ENCODE measurements around the gene PTPN3.

Gene PTPN3

DNA sequence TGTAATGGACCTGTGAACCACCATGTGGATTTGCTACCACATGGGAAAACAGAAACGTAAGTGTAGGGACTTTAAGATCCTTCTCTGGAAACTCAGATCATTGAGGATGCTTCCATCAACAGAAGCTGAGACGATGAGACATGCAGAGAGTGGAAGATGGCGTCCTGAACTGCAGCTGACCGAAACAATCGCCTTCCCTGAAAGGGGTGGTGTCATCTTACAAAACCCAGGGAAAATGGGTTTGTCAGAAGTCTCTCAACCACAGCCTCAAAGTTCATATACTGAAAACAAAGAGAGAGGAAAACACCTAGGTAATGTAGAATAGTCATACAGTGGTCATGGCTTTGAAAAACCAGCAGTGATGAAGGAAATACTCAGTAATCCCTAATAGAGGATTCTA is 6.6 kb upstream of the PTPN3 start:
- Histone ChIP-seq H3K9me3 (replicated peaks; ENCODE audit: low read length) (no peaks in the 10 kb centered on the region), H3K4me1 (ENCODE audit: control insufficient read depth, insufficient read depth, low read length) (peaks cover 9% of the 10 kb centered on the region), H3K9ac (ENCODE audit: low read depth, low read length) (no peak overlapping the region), H3K4me2 (ENCODE audit: low read length) (no peak overlapping the region), H3K4me3 (ENCODE audit: low read length) (no peak overlapping the region), H3K27me3 (ENCODE audit: control insufficient read depth, insufficient read depth, low read length) (peaks cover 45% of the 10 kb centered on the region), H3K36me3 (ENCODE audit: insufficient read depth, low read length) (no peaks in the 10 kb centered on the region)

DNA sequence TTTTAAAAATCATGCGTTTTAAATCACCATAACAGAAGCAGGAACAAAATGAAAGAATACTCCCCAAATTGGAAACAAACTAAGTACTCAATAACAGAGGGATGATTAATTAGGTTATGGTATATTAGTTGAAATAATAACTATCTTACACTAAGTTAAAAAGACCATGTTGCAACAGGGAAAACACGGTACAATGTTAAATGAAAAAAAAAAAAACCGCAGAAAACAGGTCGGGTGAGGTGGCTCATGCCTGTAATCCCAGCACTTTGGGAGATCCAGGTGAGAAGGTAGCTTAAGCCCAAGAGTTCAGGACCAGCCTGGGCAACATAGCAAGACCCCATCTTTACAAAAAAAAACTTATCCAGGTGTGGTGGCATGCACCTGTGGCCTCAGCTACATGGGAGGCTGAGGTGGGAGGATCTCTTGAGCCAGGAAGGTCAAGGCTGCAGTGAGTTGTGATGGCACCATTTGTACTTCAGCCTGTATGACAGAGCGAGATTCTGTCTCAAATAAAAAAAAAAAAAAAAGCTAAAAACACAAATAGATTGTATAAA is 2.4 kb upstream of the PTPN3 start:
- Histone ChIP-seq H3K36me3 (ENCODE audit: insufficient read depth, low read length) (no peaks in the 10 kb centered on the region), H3K27me3 (ENCODE audit: control insufficient read depth, insufficient read depth, low read length) (peaks cover 55% of the 10 kb centered on the region), H3K4me1 (ENCODE audit: control insufficient read depth, insufficient read depth, low read length) (peaks cover 18% of the 10 kb centered on the region), H3K4me3 (ENCODE audit: low read length) (no peak overlapping the region), H3K9ac (ENCODE audit: low read depth, low read length) (no peak overlapping the region), H3K4me2 (ENCODE audit: low read length) (peak overlapping the region; percentile 73), H3K9me3 (replicated peaks; ENCODE audit: low read length) (no peaks in the 10 kb centered on the region)

DNA sequence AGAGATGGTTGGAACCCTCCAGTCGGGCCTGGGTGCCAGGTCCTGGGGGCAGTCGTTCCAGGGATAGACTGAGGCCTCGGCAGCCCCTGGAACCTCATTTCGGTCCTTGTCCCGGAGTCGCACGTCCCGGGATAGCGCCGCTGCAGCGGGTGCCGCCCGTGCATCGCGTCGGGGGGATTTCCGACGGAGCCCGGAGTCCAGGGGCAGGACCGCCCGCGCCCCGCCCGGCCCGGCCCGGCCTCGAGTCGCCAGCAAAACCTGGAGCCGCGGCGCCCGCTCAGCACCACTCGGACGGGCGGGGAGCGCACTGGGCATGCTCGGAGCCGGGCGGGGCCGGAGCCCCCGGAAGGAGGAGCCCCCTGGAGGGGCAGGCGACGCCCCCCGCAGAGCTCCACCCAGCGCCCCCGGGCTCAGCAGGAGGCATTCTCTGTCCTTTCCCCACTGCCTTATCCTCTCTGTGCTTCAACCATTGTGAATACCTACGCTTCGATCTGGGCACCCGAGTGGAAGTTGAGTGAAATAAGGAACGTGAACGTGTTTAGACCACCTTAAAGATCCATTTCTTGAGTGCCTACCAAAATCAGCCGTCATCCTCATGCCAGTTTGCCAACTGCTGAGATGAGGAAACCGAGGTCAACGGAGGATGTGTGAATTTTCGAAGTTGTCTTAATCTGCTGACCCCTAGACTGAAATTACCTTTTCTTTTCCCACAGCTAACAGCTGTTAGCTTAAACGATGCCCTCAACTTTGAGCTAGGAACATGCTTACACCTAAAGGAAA is 1.7 kb upstream of the PTPN3 start:
- no peaks in the 10 kb centered on the region for H3K36me3 ChIP-seq (ENCODE audit: insufficient read depth, low read length)
- H3K27me3 ChIP-seq (ENCODE audit: control insufficient read depth, insufficient read depth, low read length) = peaks cover 52% of the 10 kb centered on the region
- peak overlapping the region; percentile 73 for H3K4me2 ChIP-seq (ENCODE audit: low read length)
- H3K4me1 ChIP-seq (ENCODE audit: control insufficient read depth, insufficient read depth, low read length) = peaks cover 18% of the 10 kb centered on the region
- H3K9ac ChIP-seq (ENCODE audit: low read depth, low read length) = no peak overlapping the region
- no peaks in the 10 kb centered on the region for H3K9me3 ChIP-seq (replicated peaks; ENCODE audit: low read length)
- peak overlapping the region; percentile 61 for H3K4me3 ChIP-seq (ENCODE audit: low read length)

DNA sequence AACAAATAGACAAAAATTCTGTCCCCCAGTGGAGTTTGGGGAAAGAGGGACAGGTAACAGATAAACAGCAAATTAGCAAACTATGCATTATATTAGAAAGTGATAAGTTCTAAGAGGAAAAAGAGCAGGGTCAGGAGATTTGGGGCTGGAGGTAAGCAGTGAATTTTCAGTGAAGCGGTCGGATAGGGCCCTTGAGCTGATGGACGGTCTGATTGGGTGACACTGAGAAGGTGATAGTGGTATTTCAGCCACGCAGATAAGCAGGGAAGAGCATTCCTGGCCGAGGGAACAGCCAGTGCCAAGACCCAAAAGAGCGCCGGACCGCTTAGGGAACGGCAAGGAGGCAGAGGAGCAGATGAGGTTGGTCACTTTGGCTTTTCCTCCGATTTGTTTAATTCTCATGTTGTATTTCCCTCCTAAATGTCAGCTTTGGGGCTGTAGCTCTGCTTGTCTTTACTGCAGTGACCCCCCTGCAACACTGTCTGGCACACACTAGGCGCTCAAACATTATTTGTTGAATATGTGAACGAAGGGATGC is 1.1 kb upstream of the PTPN3 start:
- peak overlapping the region; percentile 61 for H3K4me3 ChIP-seq (ENCODE audit: low read length)

DNA sequence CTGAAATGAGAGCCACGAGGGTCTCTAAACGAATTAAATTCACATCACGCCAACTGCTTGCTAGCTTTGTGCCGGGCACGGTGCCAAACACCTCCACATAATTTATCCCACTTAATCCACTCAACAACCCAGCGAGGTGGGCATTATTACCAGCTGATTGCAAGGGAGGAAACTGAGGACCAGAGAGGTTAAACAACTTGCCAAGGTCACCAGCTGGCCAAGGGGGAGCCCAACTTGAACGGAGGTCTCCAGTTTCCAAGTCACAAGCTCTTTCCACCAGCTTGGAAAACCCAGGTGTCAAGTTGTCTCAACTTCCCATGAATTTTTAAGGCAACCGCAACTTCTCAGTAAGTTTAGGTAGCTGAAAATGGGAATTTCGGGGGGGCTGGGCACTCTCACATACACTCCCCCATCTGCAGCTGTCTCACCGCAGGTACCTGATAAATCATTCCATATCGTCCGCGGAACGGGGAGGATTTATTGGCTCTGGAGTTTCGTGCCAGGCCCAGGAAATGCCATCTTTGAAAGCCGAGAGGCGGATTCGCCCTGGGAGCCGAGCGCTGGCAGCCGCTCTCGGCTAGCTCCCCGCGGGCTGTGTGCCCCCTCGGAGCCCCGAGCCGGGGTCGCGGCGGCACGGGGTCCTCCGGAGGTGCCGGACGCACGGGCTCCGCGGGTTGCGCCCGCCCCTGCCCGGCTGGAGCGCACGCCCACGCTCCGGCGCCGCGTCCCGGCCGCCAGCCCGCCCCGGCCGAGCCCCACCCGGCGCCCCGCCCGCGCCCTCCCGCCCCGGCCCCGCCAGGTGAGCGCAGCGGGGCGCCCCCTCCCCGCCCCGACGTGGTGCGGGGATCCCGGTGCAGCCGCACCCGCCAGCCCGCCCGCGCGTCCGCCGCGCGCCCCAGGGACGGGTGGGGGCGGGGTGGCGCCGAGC is 617 bp downstream of the PTPN3 start:
- H3K9ac ChIP-seq (ENCODE audit: low read depth, low read length) = peak overlapping the region; percentile 73
- peaks cover 18% of the 10 kb centered on the region for H3K4me1 ChIP-seq (ENCODE audit: control insufficient read depth, insufficient read depth, low read length)
- peak overlapping the region; percentile 94 for H3K4me2 ChIP-seq (ENCODE audit: low read length)
- no peaks in the 10 kb centered on the region for H3K9me3 ChIP-seq (replicated peaks; ENCODE audit: low read length)
- H3K4me3 ChIP-seq (ENCODE audit: low read length) = peak overlapping the region; percentile 79
- no peaks in the 10 kb centered on the region for H3K36me3 ChIP-seq (ENCODE audit: insufficient read depth, low read length)
- H3K27me3 ChIP-seq (ENCODE audit: control insufficient read depth, insufficient read depth, low read length) = peaks cover 38% of the 10 kb centered on the region

More for the DNA sequence above, 1.1 kb upstream of the PTPN3 start:
- Histone ChIP-seq H3K4me2 (ENCODE audit: low read length) (peak overlapping the region; percentile 73), H3K27me3 (ENCODE audit: control insufficient read depth, insufficient read depth, low read length) (peaks cover 46% of the 10 kb centered on the region), H3K9ac (ENCODE audit: low read depth, low read length) (no peak overlapping the region), H3K4me1 (ENCODE audit: control insufficient read depth, insufficient read depth, low read length) (peaks cover 18% of the 10 kb centered on the region), H3K36me3 (ENCODE audit: insufficient read depth, low read length) (no peaks in the 10 kb centered on the region), H3K9me3 (replicated peaks; ENCODE audit: low read length) (no peaks in the 10 kb centered on the region)

DNA sequence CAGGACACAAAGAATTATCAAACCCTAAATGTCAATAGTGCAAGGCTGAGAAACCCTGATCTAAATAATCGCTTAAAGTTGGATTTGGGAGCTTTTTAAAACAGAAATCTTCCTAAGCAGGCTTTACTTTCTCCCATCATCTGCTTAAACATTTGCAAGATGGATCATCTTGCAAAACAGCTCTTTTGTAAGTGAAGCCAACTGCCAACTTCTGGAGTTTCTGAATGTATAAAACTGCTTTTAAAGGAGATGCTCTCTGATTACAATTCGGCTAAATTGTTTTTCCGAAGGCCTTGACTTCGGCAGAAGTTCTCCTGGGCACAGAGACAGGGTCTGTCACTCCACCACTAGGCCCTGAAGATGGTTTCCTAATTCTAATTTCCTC is 1.3 kb downstream of the PTPN3 start:
- Histone ChIP-seq H3K9me3 (replicated peaks; ENCODE audit: low read length) (no peaks in the 10 kb centered on the region), H3K4me3 (ENCODE audit: low read length) (peak overlapping the region; percentile 79), H3K4me1 (ENCODE audit: control insufficient read depth, insufficient read depth, low read length) (peaks cover 18% of the 10 kb centered on the region), H3K4me2 (ENCODE audit: low read length) (peak overlapping the region; percentile 94), H3K27me3 (ENCODE audit: control insufficient read depth, insufficient read depth, low read length) (peaks cover 31% of the 10 kb centered on the region), H3K36me3 (ENCODE audit: insufficient read depth, low read length) (no peaks in the 10 kb centered on the region), H3K9ac (ENCODE audit: low read depth, low read length) (no peak overlapping the region)

DNA sequence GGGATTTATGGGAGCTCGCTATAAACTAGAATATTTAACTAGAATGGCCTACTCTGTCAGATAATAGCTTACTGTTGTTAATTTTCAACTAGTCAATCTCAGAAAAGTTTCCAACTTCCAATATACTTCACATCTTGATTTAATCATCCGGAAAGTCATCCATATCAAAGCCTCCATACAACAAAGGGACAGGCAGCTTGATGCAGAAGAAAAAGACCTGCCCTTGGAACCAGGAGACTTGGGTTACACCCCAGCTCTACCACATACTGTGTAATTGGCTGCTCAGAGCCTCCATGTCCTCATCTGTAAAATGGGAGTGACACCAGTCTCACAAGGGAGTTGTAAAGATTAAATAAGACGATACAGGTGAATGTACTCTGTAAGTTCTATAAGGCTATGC is 1.9 kb downstream of the PTPN3 start:
- Histone ChIP-seq H3K4me1 (ENCODE audit: control insufficient read depth, insufficient read depth, low read length) (peaks cover 18% of the 10 kb centered on the region), H3K36me3 (ENCODE audit: insufficient read depth, low read length) (no peaks in the 10 kb centered on the region), H3K4me2 (ENCODE audit: low read length) (no peak overlapping the region), H3K9me3 (replicated peaks; ENCODE audit: low read length) (no peaks in the 10 kb centered on the region), H3K9ac (ENCODE audit: low read depth, low read length) (no peak overlapping the region), H3K4me3 (ENCODE audit: low read length) (no peak overlapping the region), H3K27me3 (ENCODE audit: control insufficient read depth, insufficient read depth, low read length) (peaks cover 25% of the 10 kb centered on the region)

DNA sequence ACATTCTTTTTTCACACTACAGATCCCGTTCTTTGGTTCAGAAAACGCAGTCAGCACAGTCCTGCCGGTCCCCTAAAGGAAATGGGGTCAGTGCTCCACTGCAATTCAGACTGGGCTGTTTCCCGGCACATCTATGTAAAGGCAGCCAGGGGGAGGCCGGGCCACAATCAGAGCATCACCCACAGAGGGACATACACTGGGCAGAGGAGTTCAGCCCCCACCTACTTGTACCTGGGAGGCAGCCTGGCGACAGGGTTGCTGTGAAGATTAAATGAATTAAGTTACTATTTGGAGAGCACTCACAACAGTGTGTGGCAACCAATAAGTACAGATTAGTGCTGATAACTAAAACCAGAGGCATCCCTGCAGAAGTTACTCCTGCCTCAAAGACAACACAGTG is 4.5 kb downstream of the PTPN3 start:
- no peaks in the 10 kb centered on the region for H3K36me3 ChIP-seq (ENCODE audit: insufficient read depth, low read length)
- no peak overlapping the region for H3K4me3 ChIP-seq (ENCODE audit: low read length)
- no peak overlapping the region for H3K9ac ChIP-seq (ENCODE audit: low read depth, low read length)
- peaks cover 8% of the 10 kb centered on the region for H3K4me1 ChIP-seq (ENCODE audit: control insufficient read depth, insufficient read depth, low read length)
- no peak overlapping the region for H3K4me2 ChIP-seq (ENCODE audit: low read length)
- no peaks in the 10 kb centered on the region for H3K9me3 ChIP-seq (replicated peaks; ENCODE audit: low read length)
- peaks cover 4% of the 10 kb centered on the region for H3K27me3 ChIP-seq (ENCODE audit: control insufficient read depth, insufficient read depth, low read length)

DNA sequence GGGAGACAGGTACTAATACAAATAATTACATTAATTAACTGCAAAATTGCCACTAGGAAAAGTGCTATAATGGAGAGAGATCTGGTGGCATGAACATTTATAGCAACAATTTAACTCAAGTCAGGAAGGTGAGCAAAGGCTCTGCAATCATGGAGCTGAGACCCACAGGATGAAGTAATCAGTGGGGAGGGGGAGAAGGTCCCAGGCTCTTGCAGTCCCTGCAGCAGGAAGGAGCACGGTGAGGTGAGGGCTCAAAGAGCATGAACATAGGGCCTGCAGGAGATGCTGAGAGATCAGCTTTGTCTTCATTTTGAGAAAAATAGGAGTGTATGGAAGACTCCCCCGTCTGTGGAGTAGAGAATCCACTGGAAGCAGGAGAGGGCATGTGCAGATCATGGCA is 6.5 kb downstream of the PTPN3 start:
- H3K9me3 ChIP-seq (replicated peaks; ENCODE audit: low read length) = no peaks in the 10 kb centered on the region
- H3K4me3 ChIP-seq (ENCODE audit: low read length) = no peak overlapping the region
- H3K4me1 ChIP-seq (ENCODE audit: control insufficient read depth, insufficient read depth, low read length) = no peaks in the 10 kb centered on the region
- no peaks in the 10 kb centered on the region for H3K36me3 ChIP-seq (ENCODE audit: insufficient read depth, low read length)
- H3K9ac ChIP-seq (ENCODE audit: low read depth, low read length) = no peak overlapping the region
- H3K4me2 ChIP-seq (ENCODE audit: low read length) = no peak overlapping the region
- H3K27me3 ChIP-seq (ENCODE audit: control insufficient read depth, insufficient read depth, low read length) = no peaks in the 10 kb centered on the region

DNA sequence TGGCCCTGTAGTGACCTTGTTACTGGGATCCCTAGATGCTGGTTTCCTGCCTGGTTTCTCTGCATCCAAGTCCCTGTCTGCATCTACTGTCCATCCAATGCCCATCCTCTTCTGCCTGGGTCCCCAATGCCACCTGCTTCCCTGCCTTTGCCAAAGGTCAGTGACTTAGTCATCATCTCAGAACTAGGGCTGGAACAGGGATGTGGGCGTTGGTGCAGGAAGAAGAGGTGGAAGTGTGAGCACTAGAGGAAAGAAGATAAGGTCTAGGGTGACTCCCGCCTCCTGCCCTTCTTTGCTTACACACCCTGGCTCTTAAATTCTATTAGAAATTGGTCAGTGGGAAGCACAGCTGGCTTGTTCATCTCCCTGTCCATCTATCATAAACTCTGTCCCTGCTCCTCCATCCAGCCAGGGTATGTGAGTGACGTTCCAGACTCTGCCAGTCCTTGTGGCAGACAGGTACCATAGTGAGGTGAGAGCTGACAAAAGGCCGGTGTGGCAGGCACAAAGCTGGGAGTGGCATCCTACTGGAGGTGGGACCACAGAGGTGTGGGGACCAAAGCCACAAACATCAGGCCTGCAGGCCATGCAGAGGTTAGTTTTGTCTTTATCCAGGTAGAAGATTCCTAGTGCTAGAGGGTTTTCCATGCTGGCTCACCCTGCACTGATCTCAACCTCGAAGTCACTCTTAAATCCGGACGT is 9.2 kb downstream of the PTPN3 start:
- Histone ChIP-seq H3K4me2 (ENCODE audit: low read length) (no peak overlapping the region), H3K4me3 (ENCODE audit: low read length) (no peak overlapping the region), H3K9me3 (replicated peaks; ENCODE audit: low read length) (no peaks in the 10 kb centered on the region), H3K27me3 (ENCODE audit: control insufficient read depth, insufficient read depth, low read length) (no peaks in the 10 kb centered on the region), H3K9ac (ENCODE audit: low read depth, low read length) (no peak overlapping the region), H3K4me1 (ENCODE audit: control insufficient read depth, insufficient read depth, low read length) (no peaks in the 10 kb centered on the region), H3K36me3 (ENCODE audit: insufficient read depth, low read length) (no peaks in the 10 kb centered on the region)

DNA sequence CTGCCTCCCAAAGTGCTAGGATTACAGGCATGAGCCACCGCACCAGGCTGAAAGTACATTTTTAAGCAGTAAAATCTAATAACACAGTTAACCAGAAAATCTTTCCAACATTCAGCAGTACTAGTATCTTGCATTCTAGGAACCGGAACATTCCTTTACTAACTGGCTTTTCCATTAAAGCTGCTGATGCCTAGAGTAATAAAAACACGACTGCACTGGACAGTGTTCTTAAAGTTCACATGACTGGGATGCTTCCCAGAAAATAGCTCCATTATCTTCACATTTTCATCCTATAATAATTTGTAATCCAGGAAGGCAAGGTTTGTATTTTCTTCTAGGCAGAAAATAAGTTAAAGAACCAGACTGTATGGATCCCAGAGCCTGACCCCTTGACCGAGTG is 9.8 kb downstream of the PTPN3 start:
- Histone ChIP-seq H3K9me3 (replicated peaks; ENCODE audit: low read length) (no peaks in the 10 kb centered on the region), H3K4me2 (ENCODE audit: low read length) (no peak overlapping the region), H3K27me3 (ENCODE audit: control insufficient read depth, insufficient read depth, low read length) (no peaks in the 10 kb centered on the region), H3K4me1 (ENCODE audit: control insufficient read depth, insufficient read depth, low read length) (no peaks in the 10 kb centered on the region), H3K36me3 (ENCODE audit: insufficient read depth, low read length) (no peaks in the 10 kb centered on the region), H3K9ac (ENCODE audit: low read depth, low read length) (no peak overlapping the region), H3K4me3 (ENCODE audit: low read length) (no peak overlapping the region)
